ENCODE data around the gene ABCB11. TPM values are rescaled to one million over a fixed set of nuclear protein-coding genes. Genes with fewer than 3 reads are reported as not detected.

ABCB11 gene
- polyA plus RNA-seq, 1 of the 3 experiments (the other 2 are of a cell fraction) = not detected

- TF ChIP-seq CTCF (IDR thresholded peaks at IDR 0.05) (no peak), SIN3A (IDR thresholded peaks at IDR 0.05; ENCODE audit: borderline replicate concordance, low read depth, low read length) (no peak), RXRA (IDR thresholded peaks at IDR 0.05; ENCODE audit: borderline replicate concordance, low read depth) (no peak), NFIC (IDR thresholded peaks at IDR 0.05; ENCODE audit: borderline replicate concordance) (no peak), IRF3 (IDR thresholded peaks at IDR 0.05; ENCODE audit: low read depth, low read length) (no peak), JUND (IDR thresholded peaks at IDR 0.05) (no peak), NRF1 (IDR thresholded peaks at IDR 0.05; ENCODE audit: low read depth, low read length) (no peak), MXI1 (IDR thresholded peaks at IDR 0.05; ENCODE audit: low read depth, low read length) (no peak), FOXJ3 (CRISPR knock-in tag; IDR thresholded peaks at IDR 0.05) (no peak), RCOR1 (IDR thresholded peaks at IDR 0.05; ENCODE audit: low read length) (no peak), REST (IDR thresholded peaks at IDR 0.05; ENCODE audit: low read depth, low read length) (no peak), USF1 (IDR thresholded peaks at IDR 0.05; ENCODE audit: borderline replicate concordance, low read depth) (no peak)
- Histone ChIP-seq H3K4me2 (no peak overlapping the region), H2AFZ (ENCODE audit: low read depth) (no peak overlapping the region; the same call in 1 of the 2 replicates), H3K27ac (ENCODE audit: low read depth in 2 of 2, low read length in 1 of 2) (no peak overlapping the region), H3K4me3 (ENCODE audit: low read depth in 2 of 2, low read length in 1 of 2) (no peak overlapping the region), H3K36me3 (replicated peaks in 1 of 2; ENCODE audit: control insufficient read depth in 1 of 2, insufficient read depth in 2 of 2, low read length in 1 of 2) (no peaks in the 10 kb centered on the region), H3K9me2 (no peaks in the 10 kb centered on the region), H3K4me1 (ENCODE audit: control insufficient read depth in 1 of 2, insufficient read depth in 2 of 2, low read depth in 1 of 2, low read length in 1 of 2) (no peaks in the 10 kb centered on the region), H4K20me1 (ENCODE audit: insufficient read depth) (no peaks in the 10 kb centered on the region), H3K27me3 (ENCODE audit: insufficient read depth) (no peaks in the 10 kb centered on the region), H3F3A (replicated peaks; ENCODE audit: insufficient read depth) (no peaks in the 10 kb centered on the region), H3K79me2 (ENCODE audit: insufficient read depth) (no peaks in the 10 kb centered on the region), H3K9ac (no peak overlapping the region), H3K9me3 (no peaks in the 10 kb centered on the region)
- ChIA-PET POLR2A (no interaction called here), CTCF (interaction anchor here (0.7 to 4.8 kb wide), 12 partner anchors 8 to 435 kb away, joined by 3 to 21 read pairs (median 4); no protein-coding TSS in a partner anchor)
- no peak for DNase-seq
- 80% methylated on average over 1 of the region's 1 CpG for WGBS (ENCODE audit: low lambda C conversion rate)
Measured at GRCh38 chr2:168962636-168963035, 68.5 kb downstream of the ABCB11 start.

Measured in SK-N-SH (cell line).